ENCODE measurements around the gene XAGE5.
"Not testable (repeated sequence)": the region's sequence is repeated elsewhere in the genome, so short reads cannot be mapped to it uniquely, and the experiment has no call there.

Gene XAGE5, protein sequence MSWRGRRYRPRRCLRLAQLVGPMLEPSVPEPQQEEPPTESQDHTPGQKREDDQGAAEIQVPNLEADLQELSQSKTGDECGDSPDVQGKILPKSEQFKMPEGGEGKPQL

DNA sequence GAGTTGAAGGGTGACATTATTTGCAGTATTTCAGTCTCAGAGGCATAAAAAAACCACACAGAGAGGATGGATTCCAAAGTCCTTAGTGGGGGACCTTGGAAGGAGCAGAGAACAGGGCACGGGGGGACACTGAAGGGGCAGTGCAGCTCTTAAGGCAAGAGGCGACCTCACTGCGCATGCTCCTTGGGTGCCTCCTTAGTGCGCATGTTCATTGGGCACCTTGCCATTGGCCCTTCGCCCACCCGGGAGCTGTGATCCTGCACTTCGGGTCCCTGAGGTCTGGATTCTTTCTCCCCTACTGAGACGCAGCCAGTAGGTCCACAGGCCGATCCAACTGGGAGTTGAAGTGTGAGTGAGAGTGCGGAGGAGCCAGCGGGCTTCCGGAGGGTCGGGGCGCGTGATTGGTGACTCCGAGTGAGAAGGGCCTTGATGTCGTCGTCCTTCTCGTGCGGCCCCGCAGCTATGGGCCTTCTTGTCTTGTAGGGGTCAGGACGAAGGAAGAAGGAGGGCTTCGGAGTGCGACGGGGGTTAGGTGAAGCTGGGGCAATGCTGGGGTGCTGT, at the start of gene XAGE5:
Gene XAGE5 (plus strand): TSS at position 223 of the 561 bp plus-strand sequence. CDS start 1,280 bp downstream, outside the sequence.
- DNase-seq, result no peak

DNA sequence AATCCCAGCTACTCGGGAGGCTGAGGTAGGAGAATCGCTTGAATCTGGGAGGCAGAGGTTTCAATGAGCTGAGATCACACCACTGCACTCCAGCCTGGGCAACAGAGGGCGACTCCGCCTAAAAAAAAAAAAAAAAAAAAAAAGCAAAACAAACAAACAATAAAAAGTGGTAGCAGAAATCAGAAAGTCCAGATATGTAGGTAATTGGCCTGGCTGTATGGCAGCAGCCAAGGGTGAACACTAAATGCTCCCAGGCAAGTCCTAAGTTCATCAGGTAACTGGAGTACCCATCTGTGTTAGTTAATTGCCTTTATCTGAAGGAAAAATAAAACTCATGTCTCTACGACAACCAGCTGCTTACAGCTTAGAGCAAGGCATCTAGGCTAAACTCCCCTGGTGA, 45.1 kb upstream of the XAGE5 start:
- DNase-seq, result not testable (repeated sequence)

DNA sequence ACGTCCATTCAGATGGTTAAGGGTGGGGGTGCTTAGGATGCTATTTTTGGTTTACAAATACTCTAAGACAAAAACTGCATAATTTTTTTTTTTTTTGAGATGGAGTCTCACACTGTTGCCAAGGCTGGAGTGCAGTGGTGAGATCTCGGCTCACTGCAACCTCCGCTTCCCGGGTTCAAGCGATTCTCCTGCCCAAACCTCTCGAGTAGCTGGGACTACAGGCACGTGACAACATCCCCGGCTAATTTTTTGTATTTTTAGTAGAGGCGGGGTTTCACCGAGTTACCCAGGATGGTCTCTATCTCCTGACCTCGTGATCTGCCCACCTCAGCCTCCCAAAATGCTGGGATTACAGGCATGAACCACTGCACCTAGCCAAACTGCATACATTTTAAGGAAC, 37.6 kb upstream of the XAGE5 start:
- DNase-seq, result not testable (repeated sequence)

DNA sequence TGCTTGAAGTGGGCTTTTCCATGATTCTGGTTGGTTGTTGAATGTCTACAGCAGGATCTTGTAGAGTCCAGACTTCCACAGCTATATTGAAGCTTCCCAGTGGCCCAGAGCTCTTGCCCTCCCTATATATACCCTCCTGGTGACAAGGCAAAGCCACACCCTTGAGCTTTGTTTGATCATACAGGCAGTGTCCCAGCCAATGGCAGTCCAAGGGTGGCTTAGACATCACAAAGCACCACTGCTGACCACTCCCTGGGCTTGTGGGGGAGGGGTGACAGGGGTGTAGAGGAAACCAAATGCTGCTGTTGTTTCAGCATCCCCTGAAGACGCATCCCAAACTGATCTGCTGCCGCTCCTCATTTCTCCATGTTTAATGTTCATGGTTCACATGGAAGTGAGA, 13.8 kb upstream of the XAGE5 start, which contains the start of gene SPANXN5:
Gene SPANXN5 (minus strand): TSS at position 101 of the 400 bp plus-strand sequence. CDS start 79 bp downstream, at position 22.
- not testable (repeated sequence) for DNase-seq

DNA sequence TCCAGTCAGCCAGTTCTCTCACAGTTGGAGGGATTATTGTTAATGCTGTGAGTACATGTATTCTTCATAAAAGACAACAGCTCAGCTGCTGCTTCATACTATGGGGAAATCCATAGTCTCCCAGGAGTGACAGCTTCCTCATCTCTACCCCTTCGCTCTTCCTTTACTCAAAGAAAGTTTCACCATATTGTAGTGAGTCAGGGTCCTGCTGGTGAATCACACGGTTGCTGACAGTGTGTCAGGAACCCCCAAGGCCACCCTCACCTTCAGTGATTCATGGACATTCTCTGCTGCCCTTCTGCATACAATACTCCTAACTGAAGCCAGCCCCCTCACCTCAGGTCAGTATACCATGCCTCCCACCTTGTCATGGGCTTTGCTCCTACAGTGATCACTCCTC, 6.2 kb upstream of the XAGE5 start:
- DNase-seq, result not testable (repeated sequence)

DNA sequence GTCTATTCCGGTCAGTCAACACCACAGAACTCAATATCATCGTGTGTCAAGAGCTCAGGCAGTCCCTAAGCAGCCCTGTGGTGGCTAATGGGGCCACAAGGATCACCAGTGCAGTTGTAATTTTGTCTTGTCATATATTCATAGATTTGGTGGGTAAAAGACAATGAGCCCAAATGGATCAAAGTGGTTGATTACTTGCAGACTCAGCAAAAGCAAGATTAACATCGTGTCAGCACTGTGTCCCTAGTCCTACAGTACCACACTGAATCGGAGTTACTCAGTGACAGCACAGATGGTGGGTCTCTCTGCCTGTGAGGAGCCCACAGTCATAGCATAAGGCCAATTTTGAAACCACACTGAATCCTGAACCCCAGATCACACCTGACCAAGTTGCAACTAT, 8.7 kb downstream of the XAGE5 start:
- DNase-seq, result no peak

DNA sequence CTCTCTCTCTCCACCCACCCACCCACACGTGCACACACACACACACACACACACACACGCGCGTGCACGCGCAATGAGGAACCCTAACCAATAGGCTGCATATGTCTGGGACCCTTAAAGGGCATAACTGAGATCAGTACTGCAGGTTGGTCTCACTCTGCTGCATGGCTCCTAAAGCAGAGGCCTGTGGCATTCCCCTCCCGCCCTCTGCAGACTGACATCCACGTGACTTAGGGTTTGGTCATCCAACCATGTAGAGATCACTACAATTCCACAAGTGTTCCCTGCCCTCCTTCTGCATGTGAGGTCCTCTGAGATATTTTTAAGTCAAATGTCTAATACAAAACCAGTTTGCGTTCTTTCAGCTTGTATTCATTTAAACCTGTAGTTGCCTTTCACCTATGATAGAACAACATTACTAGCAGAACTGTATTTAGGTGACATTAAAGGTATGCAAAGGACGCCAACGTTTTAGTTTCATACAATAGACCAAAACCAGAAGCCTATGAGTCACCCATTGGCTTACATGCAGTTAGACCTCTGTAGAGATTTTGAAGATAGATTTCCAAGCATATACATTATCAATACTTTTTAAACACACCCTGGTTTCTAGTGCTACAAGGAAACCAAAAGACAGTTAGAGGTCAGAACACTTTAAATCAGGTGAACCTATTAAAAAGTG, 10.1 kb downstream of the XAGE5 start:
- DNase-seq, result no peak

DNA sequence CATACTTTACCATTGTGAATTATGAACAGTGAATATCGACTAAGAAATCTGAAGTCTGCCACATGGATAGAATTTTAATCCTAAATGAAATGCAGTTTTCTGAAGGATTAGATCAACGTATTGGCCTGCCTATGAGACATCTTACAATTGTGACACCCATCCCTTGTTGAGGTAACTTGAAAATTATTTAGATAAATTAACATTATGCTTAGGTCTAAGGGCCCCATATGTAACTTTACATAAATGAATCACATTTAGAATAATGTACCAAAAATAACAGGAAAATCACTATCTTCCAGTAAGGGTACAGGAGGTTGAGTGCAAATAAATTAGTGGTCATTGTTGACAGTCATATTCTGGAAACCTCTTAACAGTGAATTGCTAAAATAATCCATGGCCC, 13.5 kb downstream of the XAGE5 start:
- no peak for DNase-seq

DNA sequence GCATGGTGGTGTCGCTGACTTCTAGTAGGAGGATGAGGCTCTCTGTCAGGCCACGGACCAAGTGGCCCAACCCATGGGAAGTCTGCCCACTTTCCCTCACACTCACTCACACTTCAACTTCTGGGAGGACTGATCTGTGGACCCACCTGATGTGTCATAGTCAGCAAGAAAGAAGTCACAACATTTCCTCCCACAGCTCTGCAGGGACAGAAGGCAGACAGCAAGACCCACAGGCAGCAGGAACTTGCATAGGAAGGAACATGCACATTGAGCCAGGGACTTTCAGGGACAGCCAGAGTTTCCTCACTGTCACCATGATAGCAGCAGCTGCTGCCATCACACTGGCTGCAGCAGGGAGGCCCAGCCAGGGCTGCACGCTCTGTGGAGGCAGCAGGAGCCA, 19.5 kb downstream of the XAGE5 start:
- no peak for DNase-seq

DNA sequence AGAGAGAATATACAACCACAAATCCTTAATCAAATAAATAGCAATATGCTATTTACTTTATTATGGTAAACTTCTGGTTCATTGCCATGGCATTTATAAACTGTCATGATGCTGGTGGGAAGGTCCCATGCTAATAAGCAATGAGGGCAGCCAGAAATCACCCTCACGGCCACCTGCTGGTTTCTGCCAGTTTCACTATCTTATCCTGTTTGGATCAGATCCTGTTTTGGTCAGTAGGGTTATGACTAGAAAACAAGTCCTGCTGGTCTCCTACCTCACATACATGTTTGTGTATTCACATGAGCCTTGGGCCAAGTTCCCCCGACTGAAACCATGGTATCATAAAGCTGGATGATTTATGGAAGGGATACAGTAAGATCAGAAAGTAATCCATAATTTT, 28.1 kb downstream of the XAGE5 start:
- DNase-seq, result no peak

DNA sequence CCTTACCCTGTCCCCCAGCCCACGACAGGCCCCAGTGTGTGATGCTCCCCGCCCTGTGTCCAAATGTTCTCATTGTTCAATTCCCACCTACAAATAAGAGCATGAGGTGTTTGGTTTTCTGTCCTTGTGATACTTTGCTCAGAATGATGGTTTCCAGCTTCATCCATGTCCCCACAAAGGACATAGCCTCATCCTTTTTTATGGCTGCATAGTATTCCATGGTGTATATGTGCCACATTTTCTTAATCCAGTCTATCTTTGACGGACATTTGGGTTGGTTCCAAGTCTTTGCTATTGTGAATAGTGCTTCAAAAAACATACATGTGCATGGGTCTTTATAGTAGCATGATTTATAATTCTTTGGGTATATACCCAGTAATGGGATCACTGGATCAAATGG, 32.5 kb downstream of the XAGE5 start:
- not testable (repeated sequence) for DNase-seq

DNA sequence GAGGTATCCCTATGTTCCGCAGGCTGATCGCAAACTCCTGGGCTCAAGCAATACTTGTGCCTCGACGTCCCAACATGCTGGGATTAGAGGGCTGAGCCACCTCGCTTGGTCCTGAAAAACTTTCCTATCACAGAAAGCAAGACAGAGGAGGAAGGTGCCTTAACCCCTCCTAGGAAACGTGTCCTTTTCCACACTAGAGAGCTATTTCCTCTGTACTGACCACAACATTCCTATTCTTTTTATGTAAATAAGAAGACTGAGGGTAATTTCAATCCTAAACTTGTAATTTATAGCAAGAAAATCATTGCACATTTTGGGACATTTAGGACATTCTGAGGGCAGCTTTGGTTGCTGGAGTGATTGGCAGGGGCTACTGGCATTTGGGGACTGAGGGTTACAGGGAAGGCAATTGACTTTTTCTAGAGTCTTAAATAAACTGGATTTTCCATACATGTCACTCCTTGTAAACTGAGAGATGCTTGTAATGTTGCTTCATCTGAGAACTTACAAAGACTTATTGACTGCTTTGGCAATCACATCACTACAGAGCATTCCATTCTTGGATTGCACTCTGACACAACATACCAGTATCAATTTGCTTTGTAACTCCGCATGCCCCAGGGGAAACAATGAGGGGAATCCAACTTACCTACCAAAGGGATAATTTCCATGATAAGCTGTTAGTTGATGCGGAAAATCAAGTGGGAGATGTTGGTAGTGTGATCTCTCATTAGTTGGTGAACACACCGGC, 41.2 kb downstream of the XAGE5 start:
- no peak for DNase-seq

DNA sequence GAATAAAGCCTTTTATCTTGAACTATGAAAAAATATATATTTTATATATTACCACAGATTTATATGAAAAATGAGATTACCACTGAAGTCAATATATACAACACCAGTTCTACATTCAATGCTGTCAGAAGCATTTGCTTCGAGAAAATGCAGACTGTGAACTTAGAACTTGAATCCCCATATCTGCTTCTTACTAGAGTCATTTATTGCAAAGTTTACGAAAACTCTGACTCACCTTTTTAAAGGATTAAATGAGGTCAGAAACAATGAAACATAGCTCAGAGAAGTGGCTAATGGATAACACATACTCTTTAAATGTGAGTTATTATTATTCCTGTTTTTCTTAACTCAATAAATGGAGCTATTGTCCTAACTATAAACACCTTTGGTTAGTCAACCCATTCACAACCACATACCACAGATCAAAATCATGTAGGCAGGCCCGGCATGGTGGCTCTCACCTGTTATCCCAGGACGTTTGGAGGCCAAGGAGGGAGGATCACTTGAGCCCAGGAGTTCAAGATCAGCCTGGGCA, 46.0 kb downstream of the XAGE5 start:
- not testable (repeated sequence) for DNase-seq

DNA sequence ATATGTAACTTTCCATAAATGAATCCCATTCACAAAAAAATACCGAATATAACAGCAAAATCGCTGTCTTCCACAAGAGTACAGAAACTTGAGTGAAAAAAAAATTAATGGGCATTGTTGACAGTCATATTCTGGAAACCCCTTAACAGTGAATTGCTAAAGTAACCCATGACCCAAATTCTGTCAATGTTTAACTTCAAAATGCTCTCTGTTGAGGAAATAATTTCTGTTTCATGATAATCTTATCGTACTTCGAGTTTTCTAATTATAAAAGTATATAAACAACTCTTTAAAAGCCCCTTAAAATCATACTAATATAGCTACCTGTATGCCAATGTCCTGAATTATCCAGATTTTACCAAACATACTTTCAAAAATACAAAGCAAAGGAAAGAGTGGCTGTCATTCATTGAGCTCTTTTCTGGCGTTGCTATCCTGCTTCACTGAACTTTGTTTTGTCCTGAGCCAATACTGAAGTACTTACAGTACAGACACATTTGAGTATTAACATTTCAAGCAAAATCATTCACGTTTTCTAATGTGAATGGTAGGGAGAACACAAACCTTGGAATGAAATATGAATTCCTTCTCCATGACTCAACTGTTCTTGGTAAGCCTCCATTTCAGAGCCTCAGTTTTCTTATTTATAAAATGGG, 54.4 kb downstream of the XAGE5 start:
- no peak for DNase-seq
